ENCODE results near the gene NIPBL.

DNA sequence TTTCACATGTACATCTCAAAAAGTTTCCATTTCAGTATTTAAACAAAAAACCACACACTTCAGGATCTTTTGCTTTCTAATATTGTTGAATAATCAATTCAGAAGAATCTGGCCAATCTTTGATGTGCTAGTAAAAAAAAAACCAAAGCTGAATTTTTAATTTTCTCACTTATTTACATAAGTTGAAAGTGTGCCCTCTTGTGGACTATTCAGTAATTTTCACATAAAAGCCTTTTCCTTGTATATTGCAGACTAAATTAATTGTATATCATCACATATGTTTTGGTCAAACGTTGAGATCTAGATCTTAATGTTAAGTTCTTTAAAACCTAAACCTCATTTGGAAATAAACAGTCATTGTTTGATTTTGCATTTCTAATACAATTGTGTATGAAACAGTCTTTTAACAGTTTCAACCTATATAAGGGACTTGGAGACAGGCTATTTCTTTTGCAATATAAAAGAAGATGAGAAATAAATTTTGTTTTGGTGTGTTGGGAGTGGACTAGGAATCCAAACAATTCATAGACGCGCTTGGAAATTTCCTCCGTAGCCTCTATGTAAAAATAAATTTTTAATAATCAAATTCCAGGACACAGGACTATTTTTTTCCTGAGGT is 68.1 kb downstream of the NIPBL start:
- TF ChIP-seq EZH2phosphoT487 (IDR thresholded peaks at IDR 0.05; ENCODE audit: borderline replicate concordance) = no peak
- peak; percentile 15 to 68 (median 36); a peak in 4 of 6 replicates for TF ChIP-seq CTCF (IDR thresholded peaks at IDR 0.05 in 2 of 3, conservative IDR thresholded peaks at IDR 0.05 in 1 of 3; ENCODE audit: borderline replicate concordance in 1 of 3, insufficient read depth in 1 of 3, low read depth in 2 of 3, low read length in 2 of 3)
